GM18519 (cell line): Measurements from ENCODE around the gene SLC35F1.

Experiments used
- ATAC-seq: cut with Tn5 transposase; IDR thresholded peaks from one replicate; pipeline ENCODE4 v1.9.1; 2021; ENCODE audit warnings: mild to moderate bottlenecking, moderate library complexity; ENCODE audit not compliant: unreplicated experiment, low FRiP score

The SLC35F1 gene

GRCh38 chr6:118102401-118102800 lies 195.3 kb downstream of the SLC35F1 start:
- ATAC-seq = no peak

GRCh38 chr6:118103381-118104146 lies 196.5 kb downstream of the SLC35F1 start:
- no peak for ATAC-seq

- ATAC-seq = no peak
These were observed 215.2 kb downstream of the SLC35F1 start for GRCh38 chr6:118122161-118122725.

- ATAC-seq = no peak
These were observed 215.7 kb downstream of the SLC35F1 start for GRCh38 chr6:118122801-118123200.

GRCh38 chr6:118123503-118124037 lies 216.5 kb downstream of the SLC35F1 start:
- ATAC-seq = no peak

- no peak for ATAC-seq
These were observed 217.8 kb downstream of the SLC35F1 start for GRCh38 chr6:118124851-118125250.

GRCh38 chr6:118128755-118129154 lies 221.7 kb downstream of the SLC35F1 start:
- no peak for ATAC-seq

GRCh38 chr6:118134206-118134605 lies 227.1 kb downstream of the SLC35F1 start:
- ATAC-seq = no peak

GRCh38 chr6:118134736-118135135 lies 227.7 kb downstream of the SLC35F1 start:
- ATAC-seq = no peak

GRCh38 chr6:118135371-118135770 lies 228.3 kb downstream of the SLC35F1 start:
- no peak for ATAC-seq

- ATAC-seq = no peak
These were observed 234.1 kb downstream of the SLC35F1 start for GRCh38 chr6:118141211-118141610.

GRCh38 chr6:118146584-118146983 lies 239.5 kb downstream of the SLC35F1 start:
- ATAC-seq = no peak

- no peak for ATAC-seq
These were observed 240.4 kb downstream of the SLC35F1 start for GRCh38 chr6:118147511-118147910.

GRCh38 chr6:118148561-118148960 lies 241.5 kb downstream of the SLC35F1 start:
- no peak for ATAC-seq

GRCh38 chr6:118152524-118152923 lies 245.5 kb downstream of the SLC35F1 start:
- ATAC-seq = no peak

GRCh38 chr6:118161343-118161742 lies 254.3 kb downstream of the SLC35F1 start:
- ATAC-seq = no peak

- no peak for ATAC-seq
These were observed 256.5 kb downstream of the SLC35F1 start for GRCh38 chr6:118163542-118163941.

GRCh38 chr6:118165500-118165899 lies 258.4 kb downstream of the SLC35F1 start:
- no peak for ATAC-seq

GRCh38 chr6:118168421-118168820 lies 261.4 kb downstream of the SLC35F1 start:
- ATAC-seq = no peak

- ATAC-seq = no peak
These were observed 264.8 kb downstream of the SLC35F1 start for GRCh38 chr6:118171852-118172251.

GRCh38 chr6:118174071-118174470 lies 267.0 kb downstream of the SLC35F1 start:
- no peak for ATAC-seq

GRCh38 chr6:118177720-118178119 lies 270.7 kb downstream of the SLC35F1 start:
- no peak for ATAC-seq
